ENCODE results near the gene C9orf78.

Gene C9orf78

GRCh38 chr9:129816501-129817435 is 18.3 kb downstream of the C9orf78 start:
- Histone ChIP-seq H3K79me2 (ENCODE audit: control insufficient read depth, insufficient read depth, low read length, unreplicated experiment) (peaks cover 2% of the 10 kb centered on the region), H3K27ac (ENCODE audit: low read depth, low read length) (no peak overlapping the region), H2AFZ (ENCODE audit: low read length, unreplicated experiment) (no peak overlapping the region), H3K4me3 (ENCODE audit: low read depth, low read length) (no peak overlapping the region), H3K27me3 (ENCODE audit: insufficient read depth, low read length) (no peaks in the 10 kb centered on the region), H3K36me3 (ENCODE audit: insufficient read depth, low read length) (peaks cover 18% of the 10 kb centered on the region), H3K4me1 (ENCODE audit: control insufficient read depth, insufficient read depth, low read length, unreplicated experiment) (peaks cover 3% of the 10 kb centered on the region)

DNA sequence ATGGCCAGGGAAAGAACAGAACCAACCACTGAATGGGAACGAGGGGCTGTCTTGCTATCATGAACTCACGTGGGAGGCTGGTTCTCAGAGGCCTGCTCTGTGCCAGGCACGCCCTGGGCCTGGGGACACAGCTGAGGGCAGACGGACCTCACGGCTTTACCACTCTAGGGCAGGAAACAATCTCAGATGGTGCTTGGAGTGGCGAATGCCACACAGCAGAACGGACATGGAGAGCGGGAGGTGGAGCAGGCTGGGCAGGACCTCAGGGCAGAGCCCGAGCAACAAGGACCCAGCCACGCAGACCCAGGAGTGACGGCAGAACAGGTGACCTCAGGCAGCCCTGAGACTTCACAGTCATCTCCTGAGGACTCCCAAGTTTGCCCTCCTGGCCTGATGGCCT is 19.8 kb downstream of the C9orf78 start:
- Histone ChIP-seq H3K79me2 (ENCODE audit: control insufficient read depth, insufficient read depth, low read length, unreplicated experiment) (peaks cover 2% of the 10 kb centered on the region), H3K27me3 (ENCODE audit: insufficient read depth, low read length) (no peaks in the 10 kb centered on the region), H3K36me3 (ENCODE audit: insufficient read depth, low read length) (peaks cover 18% of the 10 kb centered on the region), H2AFZ (ENCODE audit: low read length, unreplicated experiment) (no peak overlapping the region), H3K4me3 (ENCODE audit: low read depth, low read length) (no peak overlapping the region), H3K4me1 (ENCODE audit: control insufficient read depth, insufficient read depth, low read length, unreplicated experiment) (peaks cover 3% of the 10 kb centered on the region), H3K27ac (ENCODE audit: low read depth, low read length) (no peak overlapping the region)

GRCh38 chr9:129814432-129815223 is 20.4 kb downstream of the C9orf78 start:
- no peak overlapping the region for H2AFZ ChIP-seq (ENCODE audit: low read length, unreplicated experiment)
- no peak overlapping the region for H3K27ac ChIP-seq (ENCODE audit: low read depth, low read length)
- peaks cover 18% of the 10 kb centered on the region for H3K36me3 ChIP-seq (ENCODE audit: insufficient read depth, low read length)
- no peak overlapping the region for H3K4me3 ChIP-seq (ENCODE audit: low read depth, low read length)
- H3K4me1 ChIP-seq (ENCODE audit: control insufficient read depth, insufficient read depth, low read length, unreplicated experiment): peaks cover 3% of the 10 kb centered on the region
- H3K27me3 ChIP-seq (ENCODE audit: insufficient read depth, low read length): no peaks in the 10 kb centered on the region
- peaks cover 2% of the 10 kb centered on the region for H3K79me2 ChIP-seq (ENCODE audit: control insufficient read depth, insufficient read depth, low read length, unreplicated experiment)

DNA sequence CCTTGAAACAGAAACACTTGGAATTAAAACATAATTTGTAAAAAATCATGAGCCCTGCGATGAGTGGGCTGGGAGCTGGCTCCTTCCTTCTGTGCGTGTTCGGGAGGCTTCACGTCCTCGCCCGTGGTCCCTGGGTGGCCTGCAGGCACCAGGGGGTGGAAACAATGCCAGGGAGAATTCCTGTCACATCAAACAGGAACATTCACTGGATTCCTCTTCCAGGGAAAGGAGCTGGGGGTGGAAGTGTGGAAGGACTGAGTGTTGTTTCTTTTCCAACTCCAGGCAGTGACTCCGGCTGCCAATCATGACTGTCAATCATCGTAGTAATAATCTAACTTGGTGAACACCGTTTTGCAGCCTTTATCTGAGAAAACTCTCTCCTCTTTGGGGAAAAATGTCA is 21.4 kb downstream of the C9orf78 start:
- Histone ChIP-seq H3K4me1 (ENCODE audit: control insufficient read depth, insufficient read depth, low read length, unreplicated experiment) (peaks cover 3% of the 10 kb centered on the region), H3K79me2 (ENCODE audit: control insufficient read depth, insufficient read depth, low read length, unreplicated experiment) (no peaks in the 10 kb centered on the region), H3K27ac (ENCODE audit: low read depth, low read length) (no peak overlapping the region), H3K4me3 (ENCODE audit: low read depth, low read length) (no peak overlapping the region), H3K36me3 (ENCODE audit: insufficient read depth, low read length) (peaks cover 22% of the 10 kb centered on the region), H2AFZ (ENCODE audit: low read length, unreplicated experiment) (no peak overlapping the region), H3K27me3 (ENCODE audit: insufficient read depth, low read length) (no peaks in the 10 kb centered on the region)

- Histone ChIP-seq H3K4me3 (ENCODE audit: low read depth, low read length) (no peak overlapping the region), H3K79me2 (ENCODE audit: control insufficient read depth, insufficient read depth, low read length, unreplicated experiment) (no peaks in the 10 kb centered on the region), H3K27ac (ENCODE audit: low read depth, low read length) (no peak overlapping the region), H3K36me3 (ENCODE audit: insufficient read depth, low read length) (peaks cover 15% of the 10 kb centered on the region; the same call in 1 of the 2 replicates), H3K27me3 (ENCODE audit: insufficient read depth, low read length) (no peaks in the 10 kb centered on the region), H2AFZ (ENCODE audit: low read length, unreplicated experiment) (no peak overlapping the region), H3K4me1 (ENCODE audit: control insufficient read depth, insufficient read depth, low read length, unreplicated experiment) (peaks cover 3% of the 10 kb centered on the region)
Measured at GRCh38 chr9:129812385-129812784, 22.7 kb downstream of the C9orf78 start.

DNA sequence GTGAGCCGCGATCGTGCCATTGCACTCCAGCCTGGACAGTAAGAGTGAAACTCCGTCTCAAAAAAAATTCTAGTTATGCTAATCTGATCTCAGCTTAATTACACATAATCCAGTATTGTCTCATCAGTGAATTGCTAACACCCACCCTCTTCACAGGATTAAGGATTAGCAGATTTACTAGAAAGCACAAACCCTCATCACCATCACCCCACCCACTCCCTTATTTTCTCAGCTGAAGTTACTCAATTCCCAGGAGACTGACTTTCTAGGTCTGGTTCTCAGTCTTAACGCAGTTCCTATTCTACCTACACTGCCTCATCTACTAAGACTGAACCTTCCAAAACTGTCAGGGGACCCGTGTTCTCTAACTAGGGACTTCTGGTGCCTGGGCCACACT is 23.1 kb downstream of the C9orf78 start:
- H2AFZ ChIP-seq (ENCODE audit: low read length, unreplicated experiment): no peak overlapping the region
- H3K4me1 ChIP-seq (ENCODE audit: control insufficient read depth, insufficient read depth, low read length, unreplicated experiment): peaks cover 3% of the 10 kb centered on the region
- H3K27me3 ChIP-seq (ENCODE audit: insufficient read depth, low read length): no peaks in the 10 kb centered on the region
- no peak overlapping the region for H3K27ac ChIP-seq (ENCODE audit: low read depth, low read length)
- no peaks in the 10 kb centered on the region for H3K79me2 ChIP-seq (ENCODE audit: control insufficient read depth, insufficient read depth, low read length, unreplicated experiment)
- no peak overlapping the region for H3K4me3 ChIP-seq (ENCODE audit: low read depth, low read length)
- H3K36me3 ChIP-seq (ENCODE audit: insufficient read depth, low read length): peaks cover 19% of the 10 kb centered on the region; the same call in 1 of the 2 replicates

- Histone ChIP-seq H3K4me1 (ENCODE audit: control insufficient read depth, insufficient read depth, low read length, unreplicated experiment) (peaks cover 3% of the 10 kb centered on the region), H3K4me3 (ENCODE audit: low read depth, low read length) (no peak overlapping the region), H3K27ac (ENCODE audit: low read depth, low read length) (no peak overlapping the region), H3K36me3 (ENCODE audit: insufficient read depth, low read length) (peaks cover 20% of the 10 kb centered on the region; the same call in 1 of the 2 replicates), H3K27me3 (ENCODE audit: insufficient read depth, low read length) (no peaks in the 10 kb centered on the region), H2AFZ (ENCODE audit: low read length, unreplicated experiment) (no peak overlapping the region), H3K79me2 (ENCODE audit: control insufficient read depth, insufficient read depth, low read length, unreplicated experiment) (no peaks in the 10 kb centered on the region)
Measured at GRCh38 chr9:129810788-129811187, 24.3 kb downstream of the C9orf78 start.

- Histone ChIP-seq H3K27me3 (ENCODE audit: insufficient read depth, low read length) (no peaks in the 10 kb centered on the region), H3K4me3 (ENCODE audit: low read depth, low read length) (no peak overlapping the region), H2AFZ (ENCODE audit: low read length, unreplicated experiment) (no peak overlapping the region), H3K79me2 (ENCODE audit: control insufficient read depth, insufficient read depth, low read length, unreplicated experiment) (no peaks in the 10 kb centered on the region), H3K36me3 (ENCODE audit: insufficient read depth, low read length) (peaks cover 23% of the 10 kb centered on the region; the same call in 1 of the 2 replicates), H3K27ac (ENCODE audit: low read depth, low read length) (no peak overlapping the region), H3K4me1 (ENCODE audit: control insufficient read depth, insufficient read depth, low read length, unreplicated experiment) (peaks cover 3% of the 10 kb centered on the region)
Measured at GRCh38 chr9:129810116-129810515, 25.0 kb downstream of the C9orf78 start.

DNA sequence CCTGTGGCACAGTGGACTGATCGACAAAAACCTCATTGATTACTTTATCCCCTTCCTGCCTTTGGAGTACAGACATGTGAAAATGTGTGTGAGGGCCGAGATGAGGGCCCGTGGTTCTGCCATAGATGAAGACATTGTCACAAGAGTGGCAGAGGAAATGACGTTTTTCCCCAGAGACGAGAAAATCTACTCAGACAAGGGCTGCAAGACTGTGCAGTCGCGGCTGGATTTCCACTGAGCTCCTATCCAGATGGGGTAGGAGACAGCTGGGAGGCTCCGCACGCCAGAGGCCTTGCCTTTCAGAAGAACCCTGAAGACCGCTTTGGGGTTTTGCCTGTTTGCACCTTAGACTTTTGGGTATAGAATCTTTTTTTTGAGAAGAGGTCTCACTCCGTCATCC is 25.7 kb downstream of the C9orf78 start:
- Histone ChIP-seq H3K36me3 (ENCODE audit: insufficient read depth, low read length) (peaks cover 23% of the 10 kb centered on the region; the same call in 1 of the 2 replicates), H2AFZ (ENCODE audit: low read length, unreplicated experiment) (no peak overlapping the region), H3K4me3 (ENCODE audit: low read depth, low read length) (no peak overlapping the region), H3K27me3 (ENCODE audit: insufficient read depth, low read length) (no peaks in the 10 kb centered on the region), H3K4me1 (ENCODE audit: control insufficient read depth, insufficient read depth, low read length, unreplicated experiment) (peaks cover 4% of the 10 kb centered on the region), H3K79me2 (ENCODE audit: control insufficient read depth, insufficient read depth, low read length, unreplicated experiment) (peaks cover 2% of the 10 kb centered on the region), H3K27ac (ENCODE audit: low read depth, low read length) (no peak overlapping the region)

DNA sequence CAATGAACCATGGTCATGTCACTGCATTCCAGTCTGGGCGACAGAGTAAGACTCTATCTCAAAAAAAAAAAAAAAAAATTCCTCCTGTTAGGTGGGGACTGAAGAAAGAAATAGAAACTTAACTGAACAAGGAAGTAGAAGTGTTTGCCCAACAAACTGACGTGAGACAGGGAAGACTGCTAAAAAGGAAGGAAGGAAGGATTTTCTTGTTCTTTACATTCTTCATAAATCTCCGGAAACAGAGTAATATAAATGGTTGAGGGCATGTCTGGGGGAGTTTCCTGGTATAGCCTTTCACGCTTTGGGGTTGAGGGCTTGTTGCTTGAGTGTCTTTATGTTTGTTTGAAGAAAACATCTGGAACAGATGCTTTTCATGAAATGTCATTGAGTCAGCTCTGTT is 29.0 kb downstream of the C9orf78 start:
- no peak overlapping the region for H2AFZ ChIP-seq (ENCODE audit: low read length, unreplicated experiment)
- H3K36me3 ChIP-seq (ENCODE audit: insufficient read depth, low read length): peaks cover 14% of the 10 kb centered on the region; the same call in 1 of the 2 replicates
- H3K79me2 ChIP-seq (ENCODE audit: control insufficient read depth, insufficient read depth, low read length, unreplicated experiment): peaks cover 10% of the 10 kb centered on the region
- no peak overlapping the region for H3K27ac ChIP-seq (ENCODE audit: low read depth, low read length)
- H3K4me3 ChIP-seq (ENCODE audit: low read depth, low read length): no peak overlapping the region
- H3K4me1 ChIP-seq (ENCODE audit: control insufficient read depth, insufficient read depth, low read length, unreplicated experiment): peaks cover 6% of the 10 kb centered on the region
- no peaks in the 10 kb centered on the region for H3K27me3 ChIP-seq (ENCODE audit: insufficient read depth, low read length)
